HG03342 (cell line): ENCODE results near the gene FOXP1.

Experiments used
- ATAC-seq: cut with Tn5 transposase; IDR thresholded peaks from one replicate; pipeline ENCODE4 v1.9.1; 2021; ENCODE audit warnings: mild to moderate bottlenecking, moderate library complexity; ENCODE audit not compliant: unreplicated experiment

The FOXP1 gene

GRCh38 chr3:71406972-71407810, 176.3 kb downstream of the FOXP1 start:
- no peak for ATAC-seq

GRCh38 chr3:71402911-71403310, 180.6 kb downstream of the FOXP1 start:
- ATAC-seq = no peak

- no peak for ATAC-seq
These were observed 181.2 kb downstream of the FOXP1 start for GRCh38 chr3:71402280-71402679.

GRCh38 chr3:71401695-71402231, 181.8 kb downstream of the FOXP1 start:
- ATAC-seq = no peak

- ATAC-seq = no peak
These were observed 182.5 kb downstream of the FOXP1 start for GRCh38 chr3:71400986-71401451.

GRCh38 chr3:71399478-71399877, 184.1 kb downstream of the FOXP1 start:
- no peak for ATAC-seq

- ATAC-seq = no peak
These were observed 185.2 kb downstream of the FOXP1 start for GRCh38 chr3:71398157-71398836.

- ATAC-seq = no peak
These were observed 185.8 kb downstream of the FOXP1 start for GRCh38 chr3:71397726-71398125.

GRCh38 chr3:71397046-71397445, 186.5 kb downstream of the FOXP1 start:
- ATAC-seq = no peak

- ATAC-seq = no peak
These were observed 187.4 kb downstream of the FOXP1 start for GRCh38 chr3:71395927-71396695.

GRCh38 chr3:71395470-71395869, 188.1 kb downstream of the FOXP1 start:
- no peak for ATAC-seq

- ATAC-seq = no peak
These were observed 189.8 kb downstream of the FOXP1 start for GRCh38 chr3:71393745-71394144.

GRCh38 chr3:71393093-71393492, 190.4 kb downstream of the FOXP1 start:
- ATAC-seq = peak; percentile 49

GRCh38 chr3:71392251-71392650, 191.3 kb downstream of the FOXP1 start:
- ATAC-seq = peak; percentile 84

GRCh38 chr3:71391361-71391760, 192.2 kb downstream of the FOXP1 start:
- ATAC-seq = no peak

- ATAC-seq = no peak
These were observed 193.5 kb downstream of the FOXP1 start for GRCh38 chr3:71389911-71390573.

- no peak for ATAC-seq
These were observed 194.3 kb downstream of the FOXP1 start for GRCh38 chr3:71389191-71389590.

GRCh38 chr3:71388535-71389120, 194.9 kb downstream of the FOXP1 start:
- no peak for ATAC-seq

GRCh38 chr3:71387586-71387985, 195.9 kb downstream of the FOXP1 start:
- ATAC-seq = no peak
